Lower leg skin (tissue), 3 donors: ENCODE measurements around the gene RORC.

Source experiments
- CTCF ChIP-seq, 3 donors: fragments of 450-650 bp; IDR thresholded peaks; one replicate each; pipeline ENCODE4 v1.5.1; 2016; ENCODE audit warnings: antibody characterized with exemption in 3 of 3, mild to moderate bottlenecking in 3 of 3, moderate library complexity in 2 of 3
- POLR2A ChIP-seq, 2 donors: fragments of 450-650 bp; IDR thresholded peaks; one replicate each; pipeline ENCODE4 v1.6.1; 2016 to 2017; ENCODE audit warnings: antibody characterized with exemption in 2 of 2, mild to moderate bottlenecking in 1 of 2, moderate library complexity in 1 of 2

- no peak for TF ChIP-seq CTCF (IDR thresholded peaks at IDR 0.05)
- TF ChIP-seq POLR2A (IDR thresholded peaks at IDR 0.05): no peak
These were observed 17.5 kb upstream of the RORC start for GRCh38 chr1:151849126-151849525.
